Tibial nerve (tissue), 4 donors: Measurements from ENCODE around the gene CDK19.

Source experiments
- EP300 ChIP-seq, 2 donors: sonication (generic); formaldehyde crosslinking; IDR thresholded peaks; one replicate each; pipeline ENCODE4 v1.6.1; 2017; ENCODE audit warnings: antibody characterized with exemption in 2 of 2, mild to moderate bottlenecking in 1 of 2
- POLR2A ChIP-seq, 2 donors: fragments of 450-650 bp; IDR thresholded peaks; one replicate each; pipeline ENCODE4 v1.6.1; 2017; ENCODE audit warnings: antibody characterized with exemption in 2 of 2, mild to moderate bottlenecking in 2 of 2, moderate library complexity in 2 of 2
- TF ChIP-seq, protein P1 (sequence below), 5 experiments: fragments of 200-600 bp in 3 of 5; fragments of 450-650 bp in 2 of 5; sonication (generic) in 3 of 5; IDR thresholded peaks; one replicate each; pipeline ENCODE4 v1.5.1; 2016 to 2019; ENCODE audit warnings: antibody characterized with exemption in 5 of 5, mild to moderate bottlenecking in 3 of 5, moderate library complexity in 2 of 5

DNA sequence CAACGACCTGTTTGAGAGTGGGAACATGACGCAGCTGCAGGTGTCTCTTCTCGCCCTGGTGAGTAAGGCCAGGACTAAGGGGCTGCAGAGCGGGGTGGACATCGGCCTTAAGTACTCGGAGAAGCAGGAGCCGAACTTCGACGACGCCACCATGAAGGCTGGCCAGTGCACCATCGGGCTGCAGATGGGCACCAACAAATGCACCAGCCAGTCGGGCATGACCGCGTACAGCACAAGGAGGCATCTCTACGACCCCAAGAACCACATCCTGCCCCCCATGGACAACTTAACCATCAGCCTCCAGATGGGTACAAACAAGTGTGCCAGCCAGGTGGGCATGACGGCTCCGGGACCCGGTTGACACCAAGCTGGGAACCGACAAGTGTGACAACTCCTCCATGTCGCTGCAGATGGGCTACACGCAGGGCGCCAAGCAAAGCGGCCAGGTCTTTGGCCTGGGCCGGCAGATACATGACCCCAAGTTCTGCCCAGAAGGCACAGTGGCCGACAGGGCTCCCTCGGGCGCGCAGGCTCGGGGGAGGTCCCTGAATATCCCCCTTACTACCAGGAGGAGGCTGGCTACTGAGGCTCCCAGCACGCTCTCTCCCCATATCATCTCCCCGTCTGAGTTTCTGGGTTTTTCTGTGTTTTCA lies 43.4 kb upstream of the CDK19 start:
- TF ChIP-seq, protein P1, sequence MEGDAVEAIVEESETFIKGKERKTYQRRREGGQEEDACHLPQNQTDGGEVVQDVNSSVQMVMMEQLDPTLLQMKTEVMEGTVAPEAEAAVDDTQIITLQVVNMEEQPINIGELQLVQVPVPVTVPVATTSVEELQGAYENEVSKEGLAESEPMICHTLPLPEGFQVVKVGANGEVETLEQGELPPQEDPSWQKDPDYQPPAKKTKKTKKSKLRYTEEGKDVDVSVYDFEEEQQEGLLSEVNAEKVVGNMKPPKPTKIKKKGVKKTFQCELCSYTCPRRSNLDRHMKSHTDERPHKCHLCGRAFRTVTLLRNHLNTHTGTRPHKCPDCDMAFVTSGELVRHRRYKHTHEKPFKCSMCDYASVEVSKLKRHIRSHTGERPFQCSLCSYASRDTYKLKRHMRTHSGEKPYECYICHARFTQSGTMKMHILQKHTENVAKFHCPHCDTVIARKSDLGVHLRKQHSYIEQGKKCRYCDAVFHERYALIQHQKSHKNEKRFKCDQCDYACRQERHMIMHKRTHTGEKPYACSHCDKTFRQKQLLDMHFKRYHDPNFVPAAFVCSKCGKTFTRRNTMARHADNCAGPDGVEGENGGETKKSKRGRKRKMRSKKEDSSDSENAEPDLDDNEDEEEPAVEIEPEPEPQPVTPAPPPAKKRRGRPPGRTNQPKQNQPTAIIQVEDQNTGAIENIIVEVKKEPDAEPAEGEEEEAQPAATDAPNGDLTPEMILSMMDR (IDR thresholded peaks at IDR 0.05): no peak
- TF ChIP-seq POLR2A (IDR thresholded peaks at IDR 0.05) (no peak), EP300 (IDR thresholded peaks at IDR 0.05) (no peak)
